Activated naive CD4-positive, alpha-beta T cell treated with anti-CD3 and anti-CD28 coated beads, Interleukin-2, amount 10 ng/mL, durations not matched to agents 7 days and 5 days (primary cell): Measurements from ENCODE around the gene RAC2.
A peak's percentile ranks its signal among the peaks of the same experiment; 100 is the strongest.

ENCODE experiments used
- CTCF ChIA-PET: fragments of 350-600 bp; sonication (Branson Sonifier 250); formaldehyde crosslinking; loops from one replicate; lab custom pipeline; 2021; ENCODE audit warnings: antibody characterized with exemption; lab: Charles Lee
- DNase-seq: peaks from one replicate; pipeline ENCODE4 v3.0.0-alpha.2; 2020
- H3K27ac Mint-ChIP-seq: one replicate; pipeline ENCODE4 v1.8.0; 2021; ENCODE audit warnings: mild to moderate bottlenecking, moderate library complexity, mixed read lengths
- H3K27me3 Mint-ChIP-seq: one replicate; pipeline ENCODE4 v1.8.0; 2021; ENCODE audit warnings: mild to moderate bottlenecking, mixed read lengths
- H3K36me3 Mint-ChIP-seq: one replicate; pipeline ENCODE4 v1.8.0; 2021; ENCODE audit warnings: mixed read lengths
- H3K4me1 Mint-ChIP-seq: one replicate; pipeline ENCODE4 v1.8.0; 2021; ENCODE audit warnings: mixed read lengths
- H3K4me3 Mint-ChIP-seq: one replicate; pipeline ENCODE4 v1.8.0; 2021; ENCODE audit warnings: mild to moderate bottlenecking, moderate library complexity, mixed read lengths
- H3K9me3 Mint-ChIP-seq: one replicate; pipeline ENCODE4 v1.8.0; 2021; ENCODE audit warnings: mixed read lengths

RAC2 gene

DNA sequence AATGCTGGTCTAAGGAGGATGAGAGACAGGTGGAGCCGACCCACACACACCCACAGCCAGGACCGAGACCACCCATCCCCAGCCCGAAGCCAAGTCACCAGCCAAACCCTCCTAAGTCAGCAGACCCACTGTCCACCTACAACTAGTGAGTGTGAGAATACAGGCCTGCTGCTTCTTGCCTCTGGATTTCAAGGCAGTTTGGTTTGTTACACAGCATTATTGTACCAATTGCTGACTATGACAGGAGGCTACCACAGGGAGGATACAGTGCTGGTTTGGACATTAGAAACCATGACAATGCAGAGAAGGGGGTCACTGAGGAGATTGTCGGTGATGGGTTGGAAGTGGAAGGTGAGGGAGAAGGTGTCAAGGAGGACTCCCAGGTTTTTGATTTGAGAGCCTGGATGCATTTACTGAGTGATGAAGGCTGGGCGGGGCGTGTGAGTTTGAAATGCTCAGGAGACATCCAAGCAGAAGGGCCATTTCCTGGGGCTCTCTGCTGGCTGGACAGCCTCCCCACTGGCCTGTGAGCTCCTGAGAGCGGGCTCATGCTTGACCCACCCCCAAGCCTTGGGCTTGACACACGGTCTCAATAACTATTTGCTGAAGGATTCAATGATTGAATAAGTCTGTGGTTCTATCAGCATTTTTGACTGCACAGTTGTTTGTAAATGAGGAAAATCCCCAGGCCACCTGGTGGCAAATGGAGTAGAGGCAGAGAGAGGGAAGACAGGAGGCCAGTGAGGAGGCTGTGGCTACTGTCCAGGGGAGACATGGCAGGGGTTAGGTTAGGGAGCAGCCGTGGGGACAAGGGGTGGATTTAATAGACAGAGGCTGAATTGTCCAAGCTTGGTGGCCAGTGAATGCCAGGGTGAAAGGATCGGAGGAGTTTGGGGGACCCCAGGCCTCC is 22.4 kb downstream of the RAC2 start:
- peak overlapping the region; percentile 77 for H3K4me3 Mint-ChIP-seq
- H3K9me3 Mint-ChIP-seq, result peaks cover 7% of the 10 kb centered on the region
- peak overlapping the region; percentile 96 for H3K27ac Mint-ChIP-seq
- CTCF ChIA-PET, result interaction anchor here (0.7 to 1.4 kb wide), 6 partner anchors 16 to 145 kb away, joined by 3 to 7 read pairs (median 4); partner anchors contain the start of gene RAC2
- DNase-seq, result no peak
- peaks cover 71% of the 10 kb centered on the region for H3K36me3 Mint-ChIP-seq
- peaks cover 99% of the 10 kb centered on the region for H3K4me1 Mint-ChIP-seq
- H3K27me3 Mint-ChIP-seq, result no peaks in the 10 kb centered on the region

DNA sequence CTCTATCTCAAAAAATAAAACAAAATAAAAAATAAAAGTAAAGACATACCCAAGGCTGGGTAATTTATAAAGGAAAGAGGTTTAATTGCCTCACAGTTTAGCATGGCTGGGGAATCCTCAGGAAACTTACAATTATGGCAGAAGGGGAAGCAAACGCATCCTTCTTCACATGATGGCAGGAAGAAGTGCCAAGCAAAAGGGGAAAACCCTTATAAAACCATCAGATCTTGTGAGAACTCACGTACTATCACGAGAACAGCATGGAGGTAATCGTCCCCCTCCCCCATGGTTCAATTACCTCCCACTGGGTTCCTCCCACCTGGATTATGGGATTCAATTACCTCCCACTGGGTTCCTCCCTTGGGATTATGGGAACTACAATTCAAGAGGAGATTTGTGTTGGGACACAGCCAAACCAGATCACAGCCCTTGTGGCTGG is 23.5 kb downstream of the RAC2 start:
- H3K4me1 Mint-ChIP-seq, result peaks cover 95% of the 10 kb centered on the region
- H3K9me3 Mint-ChIP-seq, result peaks cover 7% of the 10 kb centered on the region
- peak overlapping the region; percentile 77 for H3K4me3 Mint-ChIP-seq

DNA sequence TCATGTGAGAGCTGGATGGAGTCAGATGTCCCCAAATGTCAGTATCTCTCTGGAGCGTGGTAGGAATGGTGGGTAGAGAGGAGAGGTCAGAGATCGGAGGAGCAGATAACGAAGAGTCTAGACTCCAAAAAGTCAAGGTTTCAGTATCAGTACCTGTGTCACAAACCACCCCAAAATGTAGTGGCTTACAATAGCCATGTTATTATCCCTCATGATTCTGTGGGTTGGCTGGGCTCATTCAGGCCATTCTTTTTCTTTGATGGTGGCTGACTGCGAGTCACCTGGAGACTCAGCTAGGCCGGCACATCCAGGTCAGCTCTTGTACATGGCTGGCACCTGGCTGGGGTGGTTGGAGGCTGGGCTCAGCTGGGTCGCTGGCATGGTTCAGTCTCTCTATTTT is 24.5 kb downstream of the RAC2 start:
- peaks cover 7% of the 10 kb centered on the region for H3K9me3 Mint-ChIP-seq
- H3K4me3 Mint-ChIP-seq, result peak overlapping the region; percentile 77
- CTCF ChIA-PET, result interaction anchor here (0.8 to 2.5 kb wide), 3 partner anchors 11 to 23 kb away, joined by 3 to 16 read pairs (median 11); no protein-coding TSS in a partner anchor
- peaks cover 89% of the 10 kb centered on the region for H3K4me1 Mint-ChIP-seq
- peak overlapping the region; percentile 96 for H3K27ac Mint-ChIP-seq
- peaks cover 59% of the 10 kb centered on the region for H3K36me3 Mint-ChIP-seq
- H3K27me3 Mint-ChIP-seq, result no peaks in the 10 kb centered on the region
- peak; percentile 44 for DNase-seq

More for the DNA sequence above, 23.5 kb downstream of the RAC2 start:
- Mint-ChIP-seq H3K27ac (peak overlapping the region; percentile 96), H3K27me3 (no peaks in the 10 kb centered on the region), H3K36me3 (peaks cover 67% of the 10 kb centered on the region)
- no peak for DNase-seq
- CTCF ChIA-PET, result interaction anchor here (2.0 to 2.5 kb wide), 2 partner anchors 10 to 21 kb away, joined by 11 to 16 read pairs; no protein-coding TSS in a partner anchor

DNA sequence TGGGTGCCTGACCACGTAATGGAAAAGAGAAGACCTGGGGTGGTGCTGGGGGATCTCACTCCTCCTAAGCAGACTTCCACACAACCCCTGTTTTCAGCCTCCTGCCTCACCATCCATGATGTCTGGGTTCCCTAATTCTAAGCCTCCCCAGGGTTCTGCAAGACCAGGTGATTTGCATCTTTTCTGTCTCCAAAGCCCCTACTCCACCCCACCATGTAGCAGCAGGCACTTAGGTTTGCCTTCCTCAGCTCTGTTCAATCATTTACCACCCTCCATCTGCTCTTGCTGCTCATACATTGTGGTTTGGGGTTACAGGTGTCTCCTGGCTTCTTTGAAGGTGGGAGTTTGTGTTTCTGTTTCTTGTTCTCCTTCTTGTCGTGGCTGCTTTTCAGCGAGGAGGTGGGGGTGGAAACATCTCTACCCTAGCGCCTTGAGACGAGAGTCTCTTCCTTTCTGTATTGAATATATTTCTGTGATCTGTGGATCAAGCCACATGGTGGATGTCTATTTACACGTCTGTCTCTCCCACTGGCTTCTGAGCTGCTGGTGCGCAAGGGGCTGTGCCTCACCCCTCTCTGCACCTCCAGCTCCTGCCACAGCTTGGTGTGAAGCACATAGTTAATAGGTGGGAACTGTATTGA is 25.2 kb downstream of the RAC2 start:
- peaks cover 85% of the 10 kb centered on the region for H3K4me1 Mint-ChIP-seq

DNA sequence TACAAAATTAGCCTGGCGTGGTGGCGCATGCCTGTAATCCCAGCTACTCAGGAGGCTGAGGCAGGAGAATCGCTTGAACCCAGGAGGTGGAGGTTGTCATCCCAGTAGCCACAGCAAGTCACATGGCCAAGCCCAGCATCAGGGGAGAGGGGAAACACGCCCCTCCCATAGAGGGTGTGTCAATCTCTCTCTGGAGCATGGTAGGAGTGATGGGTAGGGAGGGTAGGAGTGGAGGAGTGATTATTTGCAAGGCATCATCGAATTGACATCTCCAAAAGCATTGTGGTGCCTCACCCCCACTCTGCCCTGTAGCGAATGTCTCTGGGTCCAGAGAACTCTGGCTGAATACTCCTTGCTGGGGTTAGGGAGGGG is 25.7 kb downstream of the RAC2 start:
- Mint-ChIP-seq H3K4me3 (peak overlapping the region; percentile 77), H3K4me1 (peaks cover 79% of the 10 kb centered on the region), H3K27ac (peak overlapping the region; percentile 96), H3K27me3 (no peaks in the 10 kb centered on the region), H3K36me3 (peaks cover 49% of the 10 kb centered on the region), H3K9me3 (peaks cover 7% of the 10 kb centered on the region)
- CTCF ChIA-PET, result interaction anchor here (1.1 to 2.5 kb wide), 3 partner anchors 13 to 41 kb away, joined by 3 to 16 read pairs (median 5); no protein-coding TSS in a partner anchor
- peak; percentile 36 for DNase-seq

More for the DNA sequence above, 25.2 kb downstream of the RAC2 start:
- H3K9me3 Mint-ChIP-seq, result peaks cover 7% of the 10 kb centered on the region
- H3K4me3 Mint-ChIP-seq, result peak overlapping the region; percentile 77
- DNase-seq, result peak; percentile 90
- H3K27me3 Mint-ChIP-seq, result no peaks in the 10 kb centered on the region
- peak overlapping the region; percentile 96 for H3K27ac Mint-ChIP-seq
- H3K36me3 Mint-ChIP-seq, result peaks cover 52% of the 10 kb centered on the region
- CTCF ChIA-PET, result interaction anchor here (0.6 to 2.5 kb wide), 5 partner anchors 10 to 41 kb away, joined by 3 to 16 read pairs (median 4); no protein-coding TSS in a partner anchor

DNA sequence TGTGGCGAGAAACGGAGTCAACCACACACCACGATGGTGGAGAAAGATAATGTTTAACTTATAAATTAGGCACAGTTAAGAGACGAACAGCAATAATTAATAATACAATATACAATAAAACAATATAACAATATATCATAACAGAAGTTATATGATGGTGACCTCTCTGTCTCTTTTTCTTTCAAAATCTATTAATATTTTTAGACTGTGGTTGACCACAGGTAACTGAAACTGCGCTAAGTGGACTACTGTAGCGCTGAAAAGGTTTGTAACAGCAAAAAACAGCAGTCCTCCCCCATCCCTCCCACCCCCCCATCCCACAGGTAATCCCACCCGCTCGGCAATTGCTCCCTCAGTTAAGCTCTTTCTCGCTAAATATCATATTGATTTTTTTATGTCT is 28.2 kb downstream of the RAC2 start:
- no peak overlapping the region for H3K27ac Mint-ChIP-seq
- H3K4me3 Mint-ChIP-seq, result no peak overlapping the region
- H3K9me3 Mint-ChIP-seq, result peaks cover 3% of the 10 kb centered on the region
- CTCF ChIA-PET, result interaction anchor here (0.8 to 3.0 kb wide), 3 partner anchors 14 to 16 kb away, joined by 3 to 17 read pairs (median 3); no protein-coding TSS in a partner anchor
- peaks cover 59% of the 10 kb centered on the region for H3K4me1 Mint-ChIP-seq
- no peak for DNase-seq
- peaks cover 28% of the 10 kb centered on the region for H3K36me3 Mint-ChIP-seq
- no peaks in the 10 kb centered on the region for H3K27me3 Mint-ChIP-seq

DNA sequence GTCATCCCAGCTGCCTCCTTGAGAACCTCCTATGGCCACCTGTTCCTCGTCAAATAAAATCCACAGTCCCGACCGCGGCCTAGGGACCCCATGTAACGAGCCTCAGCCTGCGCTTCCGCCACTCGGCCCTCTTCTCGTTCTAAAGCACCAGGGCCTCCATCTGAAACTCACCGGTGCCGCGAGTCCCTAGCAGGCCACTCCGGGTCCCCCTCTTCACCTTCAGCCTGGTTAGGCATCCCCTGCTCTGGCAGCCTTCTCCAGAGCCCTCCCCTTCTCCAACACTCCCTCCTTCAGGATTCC is 29.4 kb downstream of the RAC2 start:
- CTCF ChIA-PET, result no interaction called here
- Mint-ChIP-seq H3K27me3 (no peaks in the 10 kb centered on the region), H3K4me1 (peaks cover 47% of the 10 kb centered on the region), H3K36me3 (peaks cover 20% of the 10 kb centered on the region), H3K9me3 (no peaks in the 10 kb centered on the region), H3K27ac (no peak overlapping the region), H3K4me3 (no peak overlapping the region)
- DNase-seq, result peak; percentile 5

DNA sequence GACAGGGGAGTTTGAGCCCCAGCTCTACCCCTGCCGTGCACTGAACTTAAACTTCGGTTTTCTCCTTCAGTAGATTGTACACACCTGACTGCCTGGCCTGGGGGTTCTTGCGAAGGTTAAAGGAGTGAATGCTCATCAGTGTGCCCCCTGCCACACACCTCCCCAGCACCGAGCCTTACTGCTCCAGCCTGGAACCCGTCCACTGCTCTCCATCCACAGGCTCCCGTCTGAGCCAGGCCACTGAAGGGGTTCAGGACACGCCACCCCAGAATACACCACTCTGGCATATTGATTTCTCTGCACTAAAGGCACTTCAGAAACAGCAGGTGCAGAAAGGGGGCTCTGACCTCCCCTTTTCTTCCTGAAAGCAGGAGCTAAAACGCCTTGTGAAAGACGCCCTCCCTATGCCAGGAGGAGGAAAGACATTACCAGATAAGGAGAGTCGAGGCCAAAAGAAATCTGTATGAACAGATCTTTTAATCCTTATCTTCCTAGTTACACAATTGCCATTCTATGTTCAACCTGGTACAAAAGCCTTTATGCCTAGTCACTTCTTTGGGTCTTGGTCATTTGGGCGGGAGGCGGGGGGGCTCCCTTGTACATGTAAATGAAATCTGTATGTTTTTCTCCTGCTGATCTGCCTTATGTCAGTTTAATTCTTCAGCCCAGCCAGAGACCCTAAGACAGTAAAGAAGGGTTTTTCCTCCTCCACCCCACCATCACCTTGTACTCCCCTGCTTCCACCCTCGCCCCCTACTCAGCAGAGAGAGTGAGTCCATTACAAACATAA is 29.9 kb downstream of the RAC2 start:
- no peak overlapping the region for H3K4me3 Mint-ChIP-seq
- CTCF ChIA-PET, result no interaction called here
- peaks cover 43% of the 10 kb centered on the region for H3K4me1 Mint-ChIP-seq
- H3K9me3 Mint-ChIP-seq, result no peaks in the 10 kb centered on the region
- H3K27ac Mint-ChIP-seq, result peak overlapping the region; percentile 50
- peak; percentile 15 for DNase-seq
- no peaks in the 10 kb centered on the region for H3K27me3 Mint-ChIP-seq
- peaks cover 20% of the 10 kb centered on the region for H3K36me3 Mint-ChIP-seq

DNA sequence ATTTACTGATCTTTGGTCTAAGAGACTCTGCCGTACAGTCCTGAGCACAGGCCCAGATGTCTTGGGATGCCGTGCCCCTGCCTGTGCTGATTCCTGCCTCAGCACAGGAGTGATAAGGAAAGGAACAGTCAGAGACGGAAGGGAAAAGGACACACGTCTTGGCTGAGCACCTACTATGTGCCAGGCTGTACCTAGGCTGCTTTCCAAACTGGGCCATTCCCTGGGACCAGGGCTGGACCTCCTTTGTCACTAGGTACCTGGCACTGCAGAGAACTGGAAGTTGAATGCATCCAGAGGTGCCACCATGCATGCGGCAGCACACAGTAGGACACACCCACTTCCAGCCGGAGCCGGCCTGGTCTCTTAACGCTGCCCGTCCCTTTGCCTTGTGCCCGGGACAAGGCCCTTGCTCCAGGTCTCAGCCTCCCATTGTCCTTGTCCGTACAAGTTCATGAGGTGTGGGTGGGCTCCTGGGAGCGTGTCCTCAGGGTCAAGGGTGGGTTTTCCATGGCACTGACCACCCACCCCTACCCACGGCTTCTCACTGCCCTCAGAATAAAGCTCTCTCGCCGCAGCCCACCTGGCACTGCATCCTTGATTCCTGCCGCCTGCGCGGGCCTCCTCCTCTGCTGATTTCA is 30.7 kb downstream of the RAC2 start:
- Mint-ChIP-seq H3K36me3 (peaks cover 20% of the 10 kb centered on the region), H3K4me3 (no peak overlapping the region), H3K9me3 (no peaks in the 10 kb centered on the region), H3K27me3 (no peaks in the 10 kb centered on the region), H3K4me1 (peaks cover 43% of the 10 kb centered on the region), H3K27ac (no peak overlapping the region)
- CTCF ChIA-PET, result no interaction called here
- DNase-seq, result peak; percentile 14

DNA sequence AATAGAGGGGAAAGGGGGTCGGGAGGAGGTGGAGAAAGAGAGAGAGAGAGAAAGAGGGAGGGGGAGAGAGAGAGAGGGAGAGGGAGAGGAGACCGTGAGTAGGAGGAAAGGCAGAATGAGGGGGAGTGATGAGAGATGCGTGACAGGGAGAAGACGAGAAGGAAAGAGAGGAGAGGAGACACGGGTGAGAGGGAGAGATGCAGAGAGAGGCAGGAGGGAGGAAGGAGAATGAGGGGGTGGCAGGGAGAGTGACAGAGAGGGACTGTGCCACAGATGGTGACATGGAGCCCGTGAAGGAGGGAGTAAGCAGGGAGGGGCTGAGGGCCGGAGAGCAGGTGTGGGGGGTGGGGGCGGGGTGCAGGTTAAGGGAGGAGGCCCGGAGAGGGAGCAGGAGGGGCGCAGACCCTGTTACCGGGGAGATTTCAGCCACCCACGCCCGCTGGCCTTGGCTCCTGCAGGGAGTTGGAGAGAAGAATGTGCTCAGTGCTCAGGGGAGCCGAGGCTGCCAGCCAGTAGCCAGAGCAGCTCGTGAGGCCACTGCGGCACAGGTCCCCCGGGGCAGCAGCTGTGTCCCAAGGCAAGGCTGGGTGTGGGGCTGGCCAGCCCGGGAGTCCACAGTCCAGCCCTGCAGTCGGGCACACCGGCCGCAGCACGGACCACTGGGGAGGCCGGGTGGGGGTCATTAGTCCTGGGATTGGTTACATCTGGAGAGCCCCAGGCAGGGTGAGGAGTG is 31.7 kb downstream of the RAC2 start, which contains the start of gene SSTR3:
Gene SSTR3 (minus strand): TSS at position 304 of the 733 bp plus-strand sequence. CDS start 4,674 bp downstream, outside the sequence.
- CTCF ChIA-PET, result no interaction called here
- Mint-ChIP-seq H3K9me3 (no peaks in the 10 kb centered on the region), H3K27me3 (no peaks in the 10 kb centered on the region), H3K4me1 (peaks cover 42% of the 10 kb centered on the region), H3K36me3 (peaks cover 16% of the 10 kb centered on the region), H3K4me3 (no peak within 1 kb of the TSS), H3K27ac (no peak within 1 kb of the TSS)
- peak; percentile 16 for DNase-seq

DNA sequence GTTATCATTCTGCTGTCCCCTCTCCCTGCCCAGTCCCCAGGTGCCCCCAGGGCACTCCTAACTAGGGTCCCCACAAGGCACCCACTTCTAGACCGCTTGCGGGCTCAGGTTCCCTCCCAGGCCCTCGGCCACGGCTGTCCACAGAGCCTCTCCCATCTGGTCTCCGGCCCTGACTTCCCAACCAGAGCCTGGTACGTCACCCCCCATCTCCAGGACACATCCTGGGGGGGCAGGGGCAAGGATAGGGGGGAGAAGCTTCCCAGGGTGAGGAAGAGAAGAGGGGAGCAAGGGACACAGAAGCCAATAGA is 32.2 kb downstream of the RAC2 start:
- DNase-seq, result no peak
- H3K36me3 Mint-ChIP-seq, result peaks cover 15% of the 10 kb centered on the region
- no peaks in the 10 kb centered on the region for H3K9me3 Mint-ChIP-seq
- CTCF ChIA-PET, result no interaction called here
- H3K4me1 Mint-ChIP-seq, result peaks cover 40% of the 10 kb centered on the region
- no peak overlapping the region for H3K27ac Mint-ChIP-seq
- H3K27me3 Mint-ChIP-seq, result no peaks in the 10 kb centered on the region
- no peak overlapping the region for H3K4me3 Mint-ChIP-seq

DNA sequence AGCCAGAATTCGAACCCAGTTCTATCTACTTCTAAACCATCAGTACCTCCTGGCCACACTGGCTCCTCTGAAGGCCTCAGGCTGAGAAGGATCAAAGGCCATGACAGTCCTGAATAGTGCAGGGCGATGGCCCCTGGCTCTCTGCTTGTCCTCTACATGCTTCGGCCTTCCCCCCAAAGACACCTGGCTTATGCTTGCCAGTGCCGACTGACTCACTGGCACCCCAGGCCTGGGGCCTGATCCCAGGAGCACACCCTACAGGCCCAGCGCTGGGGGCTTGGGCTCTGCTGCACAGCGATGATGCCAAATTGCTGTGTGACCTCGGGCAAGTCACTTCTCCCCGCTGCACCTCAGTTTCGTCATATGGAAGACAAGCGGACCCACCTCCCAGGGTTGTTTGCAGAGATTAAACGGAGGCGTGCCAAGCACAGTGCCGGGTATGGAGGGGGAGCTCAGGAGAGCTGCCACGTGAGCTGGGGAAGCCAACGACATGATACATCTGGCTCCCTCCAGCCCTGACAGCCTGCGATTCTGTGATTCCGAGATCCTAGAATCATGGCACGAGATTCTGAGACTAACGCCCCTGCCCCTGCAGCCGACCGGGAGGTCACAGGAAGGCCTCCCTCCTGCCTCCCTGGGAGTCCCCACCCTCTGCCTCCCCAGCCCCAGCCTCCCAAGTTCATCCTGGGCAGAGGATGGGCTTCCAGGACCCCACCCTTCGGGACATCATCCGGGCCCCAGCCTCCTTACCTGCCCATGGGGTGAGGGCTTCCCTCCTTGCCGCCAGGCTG is 32.8 kb downstream of the RAC2 start:
- CTCF ChIA-PET, result interaction anchor here (1.4 to 2.7 kb wide), 2 partner anchors 12 to 28 kb away, joined by 3 to 9 read pairs; no protein-coding TSS in a partner anchor
- Mint-ChIP-seq H3K9me3 (no peaks in the 10 kb centered on the region), H3K27me3 (no peaks in the 10 kb centered on the region), H3K4me3 (no peak overlapping the region), H3K27ac (no peak overlapping the region), H3K4me1 (peaks cover 37% of the 10 kb centered on the region), H3K36me3 (peaks cover 11% of the 10 kb centered on the region)
- peak; percentile 16 for DNase-seq
